MG63 (cell line): Measurements from ENCODE around the gene GLO1. TPM values are rescaled to one million over a fixed set of nuclear protein-coding genes. Genes with fewer than 3 reads are reported as not detected.
A peak's percentile ranks its signal among the peaks of the same experiment; 100 is the strongest.
"Not testable (repeated sequence)": the region's sequence is repeated elsewhere in the genome, so short reads cannot be mapped to it uniquely, and the experiment has no call there.

Experiments
- DNase-seq: peaks from one replicate; pipeline ENCODE4 v3.0.0-alpha.2; 2020
- H3K27me3 ChIP-seq: fragments of 250-450 bp; sonication (Bioruptor Pico); 2 replicates; pipeline ENCODE4 v1.5.1; 2020; ENCODE audit warnings: mild to moderate bottlenecking, moderate library complexity
- H3K36me3 ChIP-seq: fragments of 250-450 bp; sonication (Bioruptor Pico); 2 replicates; pipeline ENCODE4 v1.5.1; 2020; ENCODE audit warnings: mild to moderate bottlenecking, moderate library complexity
- H3K4me3 ChIP-seq: fragments of 250-450 bp; sonication (Bioruptor Pico); 2 replicates; pipeline ENCODE4 v1.5.1; 2020; ENCODE audit warnings: mild to moderate bottlenecking, moderate library complexity
- H3K9me3 ChIP-seq: fragments of 250-450 bp; sonication (Bioruptor Pico); 2 replicates; pipeline ENCODE4 v1.5.1; 2020; ENCODE audit warnings: mild to moderate bottlenecking, moderate library complexity
- total RNA-seq: library from RNA; depleted of rRNA; stranded (reverse); fragments of >200 nt; shearing (Covaris generic); gene quantifications from 2 replicates; pipeline ENCODE4 v1.2.3, GENCODE V29; 2014; ENCODE audit warnings: low replicate concordance

GLO1 gene
- total RNA-seq, 1 experiment from 2014 or later = 1,483 TPM

DNA sequence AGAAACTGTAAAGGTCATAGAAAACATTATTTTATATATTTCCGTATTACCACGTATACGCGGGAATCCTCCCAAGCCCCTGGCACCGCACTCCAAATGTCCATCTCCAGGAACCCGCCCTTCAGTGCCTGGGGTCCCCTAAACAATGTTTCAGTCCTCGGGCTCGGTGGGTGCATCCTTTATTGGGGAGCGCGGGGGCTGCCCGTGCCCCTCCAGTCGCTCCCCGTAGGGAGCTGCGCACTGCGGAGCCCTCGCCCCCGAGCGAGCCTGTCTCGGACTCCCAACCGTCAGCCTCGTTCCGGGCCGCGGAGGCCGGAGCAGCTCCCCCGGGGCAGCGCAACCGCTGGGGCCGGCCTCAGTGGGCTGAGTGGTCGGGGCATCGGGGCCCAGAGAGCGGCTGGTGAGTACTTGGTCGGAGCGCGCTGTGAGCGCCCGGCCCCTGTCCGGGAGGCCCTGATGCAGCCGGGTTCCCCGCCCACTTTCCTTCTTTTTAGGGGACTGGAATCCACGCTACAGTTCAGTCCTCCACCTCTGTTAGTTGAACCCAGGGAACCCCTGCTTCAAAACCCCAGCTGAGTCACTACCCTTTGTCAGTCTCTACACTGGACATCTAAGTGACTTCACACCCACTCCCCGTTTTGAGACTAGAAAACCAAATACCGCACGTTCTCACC is 12.2 kb upstream of the GLO1 start, which contains the start of gene DNAH8:
DNAH8 (plus strand) TSS at position 296 of the 674 bp plus-strand sequence. CDS start 7,499 bp downstream, outside the sequence.
- Histone ChIP-seq H3K27me3 (peaks cover 27% of the 10 kb centered on the region), H3K9me3 (peaks cover 6% of the 10 kb centered on the region), H3K4me3 (no peak within 1 kb of the TSS), H3K36me3 (no peaks in the 10 kb centered on the region)
- DNase-seq = no peak

DNA sequence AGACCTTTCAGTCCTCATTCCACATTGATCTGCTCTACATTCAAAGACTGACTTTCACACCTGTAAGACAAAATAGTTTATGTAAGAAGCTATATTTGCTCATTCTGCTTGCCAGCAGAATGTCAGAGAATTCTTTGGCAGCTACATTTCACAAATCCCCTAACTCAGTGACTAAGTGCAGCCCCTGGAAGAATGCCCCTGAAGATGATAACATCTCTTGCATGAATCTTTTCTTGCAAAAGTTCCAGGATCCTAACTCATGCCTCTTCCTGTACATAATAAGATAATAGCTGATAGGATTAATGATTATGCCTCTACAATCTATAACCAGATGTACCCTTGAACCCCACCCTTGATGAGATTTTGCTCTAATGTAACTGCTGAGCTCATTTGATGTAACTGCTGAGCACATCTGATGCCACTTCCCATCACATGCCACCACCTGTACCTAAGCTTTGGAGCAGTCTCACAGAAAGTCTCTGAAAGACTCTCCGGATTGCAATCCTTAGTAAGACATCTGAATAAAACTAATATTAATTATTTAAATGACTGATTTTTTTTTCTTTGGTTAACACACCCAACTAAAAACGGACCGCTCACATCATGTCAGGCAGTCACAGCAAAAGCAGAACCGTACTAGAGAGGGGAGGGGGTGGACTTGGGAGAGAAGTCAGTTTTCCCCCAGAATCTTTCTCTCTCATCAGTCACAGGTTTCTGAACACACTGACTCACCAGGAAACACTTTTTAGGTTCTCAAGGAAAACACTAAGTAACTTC is 11.5 kb upstream of the GLO1 start:
- Histone ChIP-seq H3K9me3 (peaks cover 7% of the 10 kb centered on the region), H3K4me3 (no peak overlapping the region), H3K36me3 (no peaks in the 10 kb centered on the region), H3K27me3 (peaks cover 23% of the 10 kb centered on the region)
- DNase-seq = peak; percentile 77

DNA sequence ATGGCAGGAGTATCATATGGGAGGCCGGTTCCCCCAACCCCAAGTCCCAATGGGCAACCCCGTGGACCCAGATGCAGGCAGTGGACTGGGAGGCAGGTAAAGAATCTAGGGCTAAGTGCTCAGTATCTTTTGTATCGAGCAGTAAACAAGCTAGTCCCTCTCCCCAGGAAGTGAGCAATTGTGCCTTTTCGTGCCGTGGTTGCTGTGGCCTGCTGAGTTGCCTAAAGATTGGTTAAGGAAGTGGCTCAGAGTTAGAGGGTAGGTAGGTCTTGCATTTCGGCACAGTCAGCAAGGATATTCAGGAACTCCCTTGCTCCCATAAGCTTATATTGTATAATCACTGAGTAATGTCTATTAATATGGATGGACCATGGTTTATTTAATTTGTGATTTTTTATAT is 10.9 kb upstream of the GLO1 start:
- Histone ChIP-seq H3K36me3 (no peaks in the 10 kb centered on the region), H3K9me3 (peaks cover 7% of the 10 kb centered on the region), H3K4me3 (no peak overlapping the region), H3K27me3 (peaks cover 24% of the 10 kb centered on the region)
- peak; percentile 77 for DNase-seq

DNA sequence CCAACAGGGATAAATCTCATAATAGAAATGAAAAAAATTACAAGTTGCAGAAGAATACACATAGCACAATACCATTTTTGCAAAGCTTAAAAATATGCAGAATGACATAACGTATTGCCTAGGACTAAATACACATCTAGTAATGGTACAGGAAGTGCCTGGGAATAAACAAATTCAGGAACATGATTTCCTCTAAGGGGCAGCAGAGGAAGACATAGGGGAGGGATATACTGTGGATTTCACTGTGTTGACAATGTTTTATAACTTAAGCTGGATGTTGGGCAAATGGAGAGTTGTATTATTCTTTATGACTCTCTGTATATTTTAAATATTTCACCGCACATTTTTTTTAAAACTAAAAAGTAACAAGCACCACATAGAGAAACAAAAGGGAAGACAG is 5.6 kb upstream of the GLO1 start:
- Histone ChIP-seq H3K4me3 (no peak overlapping the region), H3K36me3 (no peaks in the 10 kb centered on the region), H3K9me3 (peaks cover 7% of the 10 kb centered on the region), H3K27me3 (peaks cover 14% of the 10 kb centered on the region)
- DNase-seq = no peak

DNA sequence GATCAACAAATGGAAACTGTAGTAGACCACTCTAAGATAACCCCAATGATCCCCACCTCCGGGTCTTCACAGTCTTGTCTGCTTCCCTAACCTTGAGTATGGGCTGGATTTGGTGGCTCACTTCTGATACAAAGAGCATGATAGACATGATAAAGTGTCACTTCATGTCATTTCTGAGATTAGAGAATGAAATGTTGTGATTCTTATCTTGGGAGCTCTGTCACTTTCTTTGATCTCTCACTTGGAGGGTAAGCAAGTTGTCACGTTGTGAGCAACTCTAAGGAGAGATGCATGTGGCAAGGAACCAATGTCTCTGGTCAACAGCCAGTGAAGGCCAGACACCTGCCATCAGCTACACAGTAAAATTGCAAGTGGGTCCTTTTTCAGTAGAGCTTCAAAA is 3.0 kb upstream of the GLO1 start:
- Histone ChIP-seq H3K27me3 (peaks cover 11% of the 10 kb centered on the region), H3K9me3 (peaks cover 17% of the 10 kb centered on the region), H3K4me3 (no peak overlapping the region), H3K36me3 (peaks cover 16% of the 10 kb centered on the region)
- DNase-seq = no peak

DNA sequence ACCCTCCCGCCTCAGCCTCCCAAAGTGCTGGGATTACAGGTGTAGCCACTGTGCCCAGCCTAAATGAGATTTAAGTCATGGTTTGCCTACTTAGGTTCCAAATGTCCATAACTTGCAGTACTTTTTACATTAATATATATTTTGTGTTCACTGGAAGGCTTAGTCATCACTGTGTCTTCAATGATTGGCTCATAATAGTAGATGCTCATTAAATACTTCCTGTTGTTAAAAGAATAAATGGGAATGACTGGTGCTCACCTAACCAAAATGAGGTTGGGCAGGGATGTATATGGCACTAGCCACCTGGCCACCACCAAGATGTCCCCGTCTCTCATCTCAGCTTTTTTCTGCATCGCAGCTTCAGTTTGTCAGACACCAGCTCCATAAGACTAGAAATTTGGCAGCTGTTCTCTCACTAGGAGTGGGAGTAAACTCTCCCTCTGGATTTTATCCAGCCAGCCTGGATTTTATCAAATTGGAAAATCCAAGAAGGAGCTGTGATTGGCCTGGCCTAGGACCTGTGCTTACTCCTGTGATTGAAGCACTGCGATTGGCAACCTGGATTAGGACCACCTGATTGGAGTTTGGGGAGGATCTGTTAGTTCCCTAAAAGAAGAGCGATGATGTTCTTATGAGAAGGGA is 1.1 kb upstream of the GLO1 start:
- H3K4me3 ChIP-seq = no peak overlapping the region
- peaks cover 29% of the 10 kb centered on the region for H3K36me3 ChIP-seq
- H3K9me3 ChIP-seq = peaks cover 18% of the 10 kb centered on the region
- peaks cover 8% of the 10 kb centered on the region for H3K27me3 ChIP-seq
- no peak for DNase-seq

DNA sequence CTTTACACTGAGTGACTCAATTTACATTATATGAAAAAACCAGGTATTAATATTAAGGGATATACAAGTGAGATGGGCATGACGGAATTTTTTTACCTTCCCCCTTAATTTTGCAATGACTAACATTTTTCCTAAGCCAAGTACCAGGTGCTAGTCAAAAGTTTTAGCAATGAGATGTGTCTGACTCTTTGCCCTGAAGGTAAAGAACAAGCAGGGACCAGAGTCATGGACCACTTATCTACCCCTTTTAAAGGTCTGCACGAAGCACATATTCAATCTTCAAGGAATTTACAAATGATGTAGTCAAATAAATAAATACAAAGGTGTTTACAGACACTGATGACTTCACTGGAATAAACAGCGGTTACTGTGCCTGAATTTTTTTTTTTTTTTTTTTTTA is 1.4 kb downstream of the GLO1 start:
- peaks cover 3% of the 10 kb centered on the region for H3K27me3 ChIP-seq
- peaks cover 18% of the 10 kb centered on the region for H3K9me3 ChIP-seq
- DNase-seq = no peak
- peak overlapping the region; percentile 78 for H3K4me3 ChIP-seq
- H3K36me3 ChIP-seq = peaks cover 47% of the 10 kb centered on the region

DNA sequence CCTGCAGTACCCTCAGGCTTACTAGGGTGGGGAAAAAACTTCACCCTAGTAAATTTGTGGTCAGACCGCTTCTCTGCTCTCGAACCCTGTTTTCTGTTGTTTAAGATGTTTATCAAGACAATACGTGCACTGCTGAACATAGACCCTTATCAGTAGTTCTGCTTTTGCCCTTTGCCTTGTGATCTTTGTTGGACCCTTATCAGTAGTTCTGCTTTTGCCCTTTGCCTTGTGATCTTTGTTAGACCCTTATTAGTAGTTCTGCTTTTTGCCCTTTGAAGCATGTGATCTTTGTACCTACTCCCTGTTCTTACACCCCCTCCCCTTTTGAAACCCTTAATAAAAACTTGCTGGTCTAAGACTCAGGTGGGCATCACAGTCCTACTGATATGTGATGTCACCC is 3.2 kb downstream of the GLO1 start:
- DNase-seq, H3K27me3 ChIP-seq, H3K4me3 ChIP-seq: not testable (repeated sequence)
- Histone ChIP-seq H3K9me3 (peaks cover 18% of the 10 kb centered on the region), H3K36me3 (peaks cover 66% of the 10 kb centered on the region)

DNA sequence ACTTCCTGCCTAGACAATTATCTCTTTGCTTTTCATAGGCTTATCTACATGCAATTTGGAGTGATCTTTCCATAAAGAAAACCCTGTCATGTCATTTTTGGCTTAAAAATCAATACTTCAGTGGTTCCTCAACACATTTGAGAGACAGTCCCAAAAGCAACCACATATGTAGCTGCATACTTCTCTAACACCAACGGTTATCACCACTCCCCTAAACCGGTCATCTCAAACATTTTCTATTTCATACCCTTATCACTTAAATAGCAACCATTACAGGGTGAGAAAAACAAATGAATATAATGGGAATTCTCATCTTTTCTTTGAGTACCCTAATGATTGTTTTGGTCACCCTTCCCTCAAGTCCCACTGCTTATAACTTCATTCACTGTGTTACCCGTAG is 5.1 kb downstream of the GLO1 start:
- no peak for DNase-seq
- no peaks in the 10 kb centered on the region for H3K27me3 ChIP-seq
- peaks cover 81% of the 10 kb centered on the region for H3K36me3 ChIP-seq
- H3K4me3 ChIP-seq = no peak overlapping the region
- H3K9me3 ChIP-seq = peaks cover 18% of the 10 kb centered on the region

DNA sequence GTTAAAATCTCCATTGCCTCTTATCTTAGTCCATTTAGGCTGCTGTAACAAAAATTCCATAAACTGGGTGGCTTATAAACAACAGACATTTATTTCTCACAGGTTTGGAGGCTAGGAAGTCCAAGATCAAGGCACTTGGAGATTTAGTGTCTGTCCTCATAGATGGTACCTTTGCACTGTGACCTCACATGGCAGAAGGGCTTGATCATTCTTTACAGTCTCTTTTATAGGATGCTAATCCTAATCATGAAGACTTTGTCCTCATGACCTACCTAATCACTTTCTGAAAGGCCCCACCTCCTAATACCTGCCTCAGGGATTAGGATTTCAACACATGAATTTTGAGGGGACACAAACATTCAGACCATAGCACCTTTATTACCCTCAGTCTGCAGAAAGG is 6.6 kb downstream of the GLO1 start:
- no peaks in the 10 kb centered on the region for H3K27me3 ChIP-seq
- no peak for DNase-seq
- peaks cover 76% of the 10 kb centered on the region for H3K36me3 ChIP-seq
- peaks cover 11% of the 10 kb centered on the region for H3K9me3 ChIP-seq
- no peak overlapping the region for H3K4me3 ChIP-seq

DNA sequence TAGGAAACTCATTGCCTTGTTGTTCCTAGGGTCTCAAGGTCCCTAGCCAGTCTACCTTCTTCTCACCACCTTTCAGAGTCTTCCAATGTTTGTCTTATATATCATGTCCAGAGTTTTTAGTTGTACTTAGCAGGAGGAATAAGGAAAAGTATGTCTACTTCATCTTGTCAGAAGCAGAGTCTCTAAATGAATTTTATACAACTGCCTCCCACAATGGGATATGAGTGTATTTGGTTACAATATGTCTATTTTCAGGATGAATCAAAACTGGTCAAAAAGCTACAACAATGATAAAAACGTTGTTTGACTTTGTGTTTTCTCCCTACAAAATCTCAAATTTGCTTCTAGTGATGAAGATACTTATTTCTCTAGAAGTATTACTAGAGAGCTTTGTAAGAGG is 7.0 kb downstream of the GLO1 start:
- DNase-seq = no peak
- Histone ChIP-seq H3K27me3 (no peaks in the 10 kb centered on the region), H3K9me3 (peaks cover 9% of the 10 kb centered on the region), H3K36me3 (peaks cover 73% of the 10 kb centered on the region), H3K4me3 (no peak overlapping the region)

DNA sequence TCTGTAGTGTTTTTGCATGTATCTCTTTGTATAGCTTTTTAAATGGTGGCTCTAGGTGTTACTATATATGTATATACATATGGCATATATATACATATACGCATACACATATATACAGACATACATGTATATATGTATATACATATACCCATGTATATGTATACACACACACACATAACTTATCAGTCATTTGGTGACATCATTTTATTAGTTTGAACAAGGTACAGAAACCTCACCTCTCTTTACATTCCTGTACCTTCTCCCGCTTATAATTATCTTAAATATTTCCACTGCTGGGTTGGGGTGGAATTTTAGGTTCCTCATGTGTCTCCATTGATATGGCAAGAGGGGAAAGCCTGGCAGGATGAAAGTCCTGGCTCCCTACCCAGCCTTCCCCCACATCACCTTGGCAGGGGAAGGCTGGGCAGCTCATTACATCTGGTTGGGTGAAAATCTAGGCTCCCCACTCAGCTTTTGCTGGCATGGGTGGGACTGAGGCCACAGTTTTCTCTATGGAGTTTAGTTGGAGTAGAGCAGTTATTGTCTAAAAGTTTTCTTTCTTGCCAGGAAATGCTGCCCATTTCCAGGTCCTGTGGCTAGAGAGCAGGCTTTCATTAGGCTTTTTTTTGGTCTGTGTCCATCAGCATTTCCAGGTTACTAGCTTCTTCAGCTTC is 7.6 kb downstream of the GLO1 start:
- Histone ChIP-seq H3K27me3 (no peaks in the 10 kb centered on the region), H3K4me3 (no peak overlapping the region), H3K36me3 (peaks cover 69% of the 10 kb centered on the region), H3K9me3 (peaks cover 5% of the 10 kb centered on the region)
- no peak for DNase-seq

DNA sequence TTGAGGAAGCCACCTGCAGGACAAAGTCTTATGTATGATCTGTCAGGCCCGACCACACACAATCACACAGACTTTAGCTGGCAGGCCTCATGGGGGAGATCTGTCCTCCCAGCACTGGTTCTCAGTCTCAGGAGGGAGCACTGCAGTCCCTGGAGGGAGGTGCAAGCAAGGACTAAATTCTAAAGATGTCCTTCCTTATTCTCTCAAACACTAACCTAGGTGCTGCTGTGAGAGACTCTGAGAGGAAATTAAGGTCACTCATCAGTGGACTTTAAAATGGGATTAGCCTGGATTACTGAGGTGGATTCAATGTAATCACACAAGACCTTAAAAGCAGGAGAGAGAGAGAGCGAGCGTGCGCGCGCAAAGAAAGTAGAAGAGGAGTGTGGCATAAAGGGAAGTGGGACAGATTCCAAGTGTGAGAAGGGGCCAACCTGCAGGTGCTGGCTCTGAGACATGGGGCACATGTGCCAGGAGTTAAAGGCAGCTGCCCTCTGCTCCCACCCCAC is 14.3 kb downstream of the GLO1 start:
- H3K27me3 ChIP-seq = no peaks in the 10 kb centered on the region
- no peak overlapping the region for H3K4me3 ChIP-seq
- peaks cover 74% of the 10 kb centered on the region for H3K36me3 ChIP-seq
- H3K9me3 ChIP-seq = no peaks in the 10 kb centered on the region
- no peak for DNase-seq

DNA sequence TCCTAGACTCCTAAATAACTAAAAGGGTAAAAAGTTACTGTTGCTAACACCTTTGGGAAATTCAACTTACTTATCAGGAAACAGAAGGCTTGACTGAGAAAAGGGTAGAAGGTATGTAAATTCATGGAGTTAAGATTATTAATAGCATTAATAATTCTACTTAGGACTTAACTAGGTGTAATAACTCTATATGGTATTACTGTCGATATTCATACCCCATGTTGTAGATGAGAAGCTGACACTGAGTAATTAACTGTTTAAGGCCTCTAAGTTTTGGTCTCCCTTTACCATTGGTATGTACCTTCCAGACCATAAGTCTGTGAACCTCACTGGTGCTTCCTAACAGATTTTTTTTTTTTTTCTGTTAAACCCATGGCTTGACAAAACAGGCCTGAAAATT is 15.4 kb downstream of the GLO1 start:
- H3K36me3 ChIP-seq = peaks cover 76% of the 10 kb centered on the region
- H3K9me3 ChIP-seq = no peaks in the 10 kb centered on the region
- no peaks in the 10 kb centered on the region for H3K27me3 ChIP-seq
- no peak overlapping the region for H3K4me3 ChIP-seq
- no peak for DNase-seq

DNA sequence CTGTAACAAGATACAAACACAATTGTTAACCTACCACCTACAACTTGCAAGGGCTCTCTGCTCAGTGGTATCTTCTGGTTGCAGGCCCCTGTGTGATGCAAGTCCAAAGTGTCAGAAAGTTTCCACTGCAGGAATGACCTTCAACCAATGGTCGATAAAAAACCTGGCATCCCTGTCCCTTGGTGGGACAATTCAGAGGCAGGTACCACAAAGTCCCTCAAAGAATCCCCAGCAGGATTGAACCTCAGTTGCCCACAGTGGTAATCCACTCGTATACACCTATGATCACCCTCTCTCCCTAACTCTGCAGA is 15.9 kb downstream of the GLO1 start:
- H3K27me3 ChIP-seq = no peaks in the 10 kb centered on the region
- H3K4me3 ChIP-seq = no peak overlapping the region
- peaks cover 77% of the 10 kb centered on the region for H3K36me3 ChIP-seq
- no peaks in the 10 kb centered on the region for H3K9me3 ChIP-seq
- no peak for DNase-seq

DNA sequence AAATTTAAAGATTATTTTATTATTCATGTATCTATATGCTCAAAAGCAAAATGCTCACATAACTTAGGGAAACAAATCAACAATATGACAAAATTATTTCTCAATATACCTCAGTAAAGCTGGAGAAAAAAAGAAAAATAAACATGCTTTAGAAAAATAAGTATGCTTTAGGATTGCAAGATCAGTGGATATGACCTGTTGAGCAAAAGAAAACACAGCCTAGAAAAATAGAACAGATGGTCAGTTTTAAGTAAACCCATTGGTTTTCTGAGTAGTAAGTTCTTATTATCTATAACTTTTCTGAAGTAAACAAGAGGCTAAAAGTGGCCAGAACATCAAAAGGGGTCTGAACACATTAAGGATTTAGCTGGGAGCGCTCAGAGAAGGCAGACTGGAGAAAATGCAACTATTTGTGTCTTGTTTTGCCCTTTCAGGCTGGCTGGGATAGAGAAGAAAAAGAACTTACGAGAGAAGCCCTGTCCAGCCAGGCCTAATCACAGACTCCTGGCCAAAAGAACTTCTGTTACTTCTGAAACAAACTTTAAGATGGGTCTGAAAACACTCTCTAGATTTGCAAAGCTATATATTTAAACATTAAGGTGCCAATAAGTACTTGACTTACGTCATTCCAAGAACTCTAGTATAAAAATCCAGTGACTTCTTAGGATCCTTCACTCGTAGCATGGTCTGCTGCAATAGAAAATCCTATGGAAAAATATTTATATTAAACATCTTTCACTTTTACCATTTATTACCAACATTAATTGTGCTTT is 16.5 kb downstream of the GLO1 start:
- Histone ChIP-seq H3K4me3 (no peak overlapping the region), H3K27me3 (no peaks in the 10 kb centered on the region), H3K36me3 (peaks cover 83% of the 10 kb centered on the region), H3K9me3 (no peaks in the 10 kb centered on the region)
- DNase-seq = no peak
